Sigmoid colon (tissue), 4 donors: ENCODE data around the gene DPYSL4.

Source experiments
- CTCF ChIP-seq, 4 experiments: fragments of 450-650 bp in 3 of 4; fragments of 200-600 bp in 1 of 4; IDR thresholded peaks; one replicate each; pipeline ENCODE4 v1.5.1; 2016 to 2019; ENCODE audit warnings: antibody characterized with exemption in 4 of 4, mild to moderate bottlenecking in 3 of 4, moderate library complexity in 2 of 4
- EP300 ChIP-seq, 4 donors: sonication (generic); formaldehyde crosslinking; IDR thresholded peaks; one replicate each; pipeline ENCODE4 v1.6.1; 2017; ENCODE audit warnings: antibody characterized with exemption in 4 of 4

DNA sequence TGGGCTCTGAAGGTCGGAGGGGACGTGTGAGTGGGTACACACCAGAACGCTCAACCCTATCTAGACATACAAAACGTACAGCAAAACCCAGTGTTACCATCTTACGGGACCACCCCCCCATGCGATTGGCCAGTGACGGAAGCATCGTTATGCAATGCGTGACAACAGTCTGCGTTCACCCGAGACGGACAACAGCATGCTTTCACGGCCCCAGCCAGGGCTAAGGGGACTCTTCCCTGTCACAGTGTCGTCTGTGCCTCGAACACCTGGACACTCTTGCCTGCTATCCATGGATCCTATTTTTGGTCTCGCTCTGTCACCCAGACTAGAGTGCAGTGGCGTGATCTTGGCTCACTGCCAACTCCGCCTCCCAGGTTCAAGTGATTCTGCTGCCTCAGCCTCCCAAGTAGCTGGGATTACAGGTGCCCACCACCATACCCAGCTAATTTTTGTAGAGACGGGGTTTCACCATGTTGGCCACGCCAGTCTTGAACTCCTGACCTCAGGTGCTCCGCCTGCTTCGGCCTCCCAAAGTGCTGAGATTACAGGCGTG is 23.3 kb downstream of the DPYSL4 start:
- TF ChIP-seq CTCF (IDR thresholded peaks at IDR 0.05): no peak
- TF ChIP-seq EP300 (IDR thresholded peaks at IDR 0.05): no peak
